Fibroblast of lung (primary cell): Measurements from ENCODE around the gene UBE2V1. TPM values are rescaled to one million over a fixed set of nuclear protein-coding genes. Genes with fewer than 3 reads are reported as not detected.
"Not testable (repeated sequence)": the region's sequence is repeated elsewhere in the genome, so short reads cannot be mapped to it uniquely, and the experiment has no call there.

Experiments
- DNase-seq, 2 donors: peaks; one replicate each; pipeline versions ENCODE4 v3.0.0 to v3.0.0-alpha.2; 2010; ENCODE audit warnings: low read depth in 2 of 2
- H2AFZ ChIP-seq: 2 replicates; pipeline ENCODE4 v1.5.1; 2012; ENCODE audit warnings: low read length, control low read depth, inconsistent platforms
- H3K27ac ChIP-seq: 2 replicates; pipeline ENCODE4 v1.5.1; 2011; ENCODE audit warnings: low read length, control low read depth; ENCODE audit not compliant: insufficient read depth
- H3K27me3 ChIP-seq: 2 replicates; pipeline ENCODE4 v1.5.1; 2011; ENCODE audit warnings: mild to moderate bottlenecking, low read length; ENCODE audit not compliant: control insufficient read depth, insufficient read depth
- H3K36me3 ChIP-seq: 2 replicates; pipeline ENCODE4 v1.5.1; 2011; ENCODE audit warnings: low read length; ENCODE audit not compliant: control insufficient read depth, insufficient read depth
- H3K4me1 ChIP-seq: 2 replicates; pipeline ENCODE4 v1.5.1; 2011; ENCODE audit warnings: low read length; ENCODE audit not compliant: control insufficient read depth, insufficient read depth; ENCODE audit errors: extremely low read depth
- H3K4me2 ChIP-seq: 2 replicates; pipeline ENCODE4 v1.5.1; 2011; ENCODE audit warnings: low read length, control low read depth; ENCODE audit not compliant: insufficient read depth; ENCODE audit errors: extremely low read depth
- H3K4me3 ChIP-seq, 4 experiments: fragments of 200-600 bp in 1 of 4; sonication (generic) in 1 of 4; replicated peaks in 1 of 4; 2 replicates each; pipeline ENCODE4 v1.5.1; 2011 to 2016; ENCODE audit warnings: low read length in 4 of 4, low read depth in 3 of 4, mild to moderate bottlenecking in 3 of 4, control low read depth in 2 of 4, inconsistent platforms in 1 of 4, mixed read lengths in 1 of 4; ENCODE audit not compliant: insufficient read depth in 1 of 4; ENCODE audit errors: control extremely low read depth in 1 of 4
- H3K79me2 ChIP-seq: 2 replicates; pipeline ENCODE4 v1.5.1; 2012; ENCODE audit warnings: mild to moderate bottlenecking, low read length, inconsistent platforms; ENCODE audit not compliant: control insufficient read depth, insufficient read depth
- H3K9ac ChIP-seq: 2 replicates; pipeline ENCODE4 v1.5.1; 2011; ENCODE audit warnings: mild to moderate bottlenecking, low read length, control low read depth; ENCODE audit not compliant: insufficient read depth
- H3K9me3 ChIP-seq: 2 replicates; pipeline ENCODE4 v1.5.1; 2012; ENCODE audit warnings: low read depth, low read length; ENCODE audit not compliant: control insufficient read depth, insufficient read depth
- H4K20me1 ChIP-seq: 2 replicates; pipeline ENCODE4 v1.5.1; 2011; ENCODE audit warnings: low read length; ENCODE audit not compliant: control insufficient read depth, insufficient read depth; ENCODE audit errors: extremely low read depth
- CTCF ChIP-seq, 2 donors: IDR thresholded peaks in 1 of 2; conservative IDR thresholded peaks in 1 of 2; 1 replicate in 1 of 2; 2 replicates in 1 of 2; pipeline ENCODE4 v1.5.1; 2011 to 2012; ENCODE audit warnings: low read length in 2 of 2, control low read depth in 1 of 2, inconsistent platforms in 1 of 2, low read depth in 1 of 2, mild to moderate bottlenecking in 1 of 2
- EZH2 ChIP-seq: IDR thresholded peaks from 2 replicates; pipeline ENCODE4 v1.5.1; 2012; ENCODE audit warnings: low read length, control low read depth, mild to moderate bottlenecking; ENCODE audit errors: missing control alignments
- polyA plus RNA-seq, 2 donors: library from polyadenylated mRNA; depleted of rRNA in 1 of 2; stranded (reverse) in 1 of 2; unstranded in 1 of 2; fragments of >200 nt; gene quantifications; 2 replicates each; pipeline ENCODE4 v1.2.1, GENCODE V29; 2011 to 2012; ENCODE audit warnings: missing spikeins in 1 of 2
- total RNA-seq: library from RNA; depleted of rRNA; stranded (reverse); fragments of >200 nt; gene quantifications from 2 replicates; pipeline ENCODE4 v1.2.1, GENCODE V29; 2014

UBE2V1 gene
- total and polyA plus RNA-seq, 2 donors (not counting 1 experiment from before 2014, with no cell fraction given) = 31.7 to 193 TPM

GRCh38 chr20:50067018-50067417 is 45.9 kb downstream of the UBE2V1 start:
- Histone ChIP-seq H3K79me2 (no peaks in the 10 kb centered on the region), H3K9ac (no peak overlapping the region), H3K27me3 (no peaks in the 10 kb centered on the region), H4K20me1 (no peaks in the 10 kb centered on the region), H3K4me1 (no peaks in the 10 kb centered on the region), H3K36me3 (no peaks in the 10 kb centered on the region), H3K9me3 (no peaks in the 10 kb centered on the region), H3K4me2 (no peak overlapping the region), H3K27ac (no peak overlapping the region), H2AFZ (no peak overlapping the region), H3K4me3 (no peak overlapping the region)
- DNase-seq = no peak
- TF ChIP-seq CTCF (conservative IDR thresholded peaks at IDR 0.05 in 1 of 2, IDR thresholded peaks at IDR 0.05 in 1 of 2; ENCODE audit: low read depth in 1 of 2, low read length in 2 of 2) (no peak), EZH2 (no peak)

- no peak overlapping the region for H2AFZ ChIP-seq
- no peaks in the 10 kb centered on the region for H4K20me1 ChIP-seq
- no peak overlapping the region for H3K9ac ChIP-seq
- H3K4me1 ChIP-seq = no peaks in the 10 kb centered on the region
- DNase-seq = no peak
- no peak overlapping the region for H3K4me2 ChIP-seq
- no peak overlapping the region for H3K4me3 ChIP-seq
- H3K79me2 ChIP-seq = no peaks in the 10 kb centered on the region
- no peak overlapping the region for H3K27ac ChIP-seq
- no peaks in the 10 kb centered on the region for H3K27me3 ChIP-seq
- no peaks in the 10 kb centered on the region for H3K9me3 ChIP-seq
- TF ChIP-seq CTCF (conservative IDR thresholded peaks at IDR 0.05 in 1 of 2, IDR thresholded peaks at IDR 0.05 in 1 of 2; ENCODE audit: low read depth in 1 of 2, low read length in 2 of 2) (no peak), EZH2 (no peak)
- no peaks in the 10 kb centered on the region for H3K36me3 ChIP-seq
These were observed 46.7 kb downstream of the UBE2V1 start for GRCh38 chr20:50066161-50066834.

- Histone ChIP-seq H2AFZ (no peak overlapping the region), H4K20me1 (no peaks in the 10 kb centered on the region), H3K36me3 (no peaks in the 10 kb centered on the region), H3K4me3 (no peak overlapping the region), H3K9me3 (no peaks in the 10 kb centered on the region), H3K4me2 (no peak overlapping the region), H3K79me2 (no peaks in the 10 kb centered on the region), H3K4me1 (no peaks in the 10 kb centered on the region), H3K27ac (no peak overlapping the region), H3K27me3 (no peaks in the 10 kb centered on the region), H3K9ac (no peak overlapping the region)
- no peak for DNase-seq
- TF ChIP-seq CTCF (conservative IDR thresholded peaks at IDR 0.05 in 1 of 2, IDR thresholded peaks at IDR 0.05 in 1 of 2; ENCODE audit: low read depth in 1 of 2, low read length in 2 of 2) = no peak
- TF ChIP-seq EZH2 = no peak
These were observed 47.7 kb downstream of the UBE2V1 start for GRCh38 chr20:50065325-50065615.

GRCh38 chr20:50063763-50064162 is 49.2 kb downstream of the UBE2V1 start:
- not testable (repeated sequence) for H3K36me3 ChIP-seq

More at GRCh38 chr20:50063763-50064162, 49.2 kb downstream of the UBE2V1 start:
- H3K27ac ChIP-seq, H3K4me1 ChIP-seq, DNase-seq, H2AFZ ChIP-seq, H3K27me3 ChIP-seq, H4K20me1 ChIP-seq, H3K4me2 ChIP-seq, H3K9me3 ChIP-seq, H3K79me2 ChIP-seq, H3K9ac ChIP-seq, H3K4me3 ChIP-seq: not testable (repeated sequence)
